ENCODE results near the gene ZNF518A.

The ZNF518A gene

GRCh38 chr10:96092999-96093767 lies 36.9 kb upstream of the ZNF518A start:
- TF ChIP-seq CTCF (IDR thresholded peaks at IDR 0.05; ENCODE audit: insufficient read depth, low read depth, low read length, missing control alignments): no peak
- no peak overlapping the region for H3K4me3 ChIP-seq (ENCODE audit: low read depth, low read length)

GRCh38 chr10:96093948-96094347 lies 36.1 kb upstream of the ZNF518A start:
- H3K4me3 ChIP-seq (ENCODE audit: low read depth, low read length): no peak overlapping the region
- TF ChIP-seq CTCF (IDR thresholded peaks at IDR 0.05; ENCODE audit: insufficient read depth, low read depth, low read length, missing control alignments): no peak
- no peak for DNase-seq (ENCODE audit: low read depth)

More at GRCh38 chr10:96092999-96093767, 36.9 kb upstream of the ZNF518A start:
- no peak for DNase-seq (ENCODE audit: low read depth)

GRCh38 chr10:96096958-96097357 lies 33.1 kb upstream of the ZNF518A start:
- TF ChIP-seq CTCF (IDR thresholded peaks at IDR 0.05; ENCODE audit: insufficient read depth, low read depth, low read length, missing control alignments): no peak
- DNase-seq (ENCODE audit: low read depth): no peak
- no peak overlapping the region for H3K4me3 ChIP-seq (ENCODE audit: low read depth, low read length)

- H3K4me3 ChIP-seq (ENCODE audit: low read depth, low read length): no peak overlapping the region
- no peak for DNase-seq (ENCODE audit: low read depth)
- no peak for TF ChIP-seq CTCF (IDR thresholded peaks at IDR 0.05; ENCODE audit: insufficient read depth, low read depth, low read length, missing control alignments)
Measured at GRCh38 chr10:96097865-96098264, 32.2 kb upstream of the ZNF518A start.

- TF ChIP-seq CTCF (IDR thresholded peaks at IDR 0.05; ENCODE audit: insufficient read depth, low read depth, low read length, missing control alignments): no peak
- H3K4me3 ChIP-seq (ENCODE audit: low read depth, low read length): no peak overlapping the region
- no peak for DNase-seq (ENCODE audit: low read depth)
Measured at GRCh38 chr10:96107623-96108038, 22.5 kb upstream of the ZNF518A start.

GRCh38 chr10:96112531-96112930 lies 17.6 kb upstream of the ZNF518A start:
- no peak overlapping the region for H3K4me3 ChIP-seq (ENCODE audit: low read depth, low read length)
- no peak for TF ChIP-seq CTCF (IDR thresholded peaks at IDR 0.05; ENCODE audit: insufficient read depth, low read depth, low read length, missing control alignments)
- DNase-seq (ENCODE audit: low read depth): no peak

Data from GM12865 (cell line).